WTC11 (cell line): Measurements from ENCODE around the gene KPRP. TPM values are rescaled to one million over a fixed set of nuclear protein-coding genes. Genes with fewer than 3 reads are reported as not detected.

ENCODE experiments used
- ATAC-seq: fragments of 200-7000 bp; cut with Tn5 transposase; 2 replicates; pipeline ENCODE4 v1.10.0; 2021; ENCODE audit warnings: mild to moderate bottlenecking, moderate library complexity
- CTCF ChIA-PET: fragments of 300-600 bp; sonication (Branson Sonifier 250); formaldehyde crosslinking; loops from one replicate; lab custom pipeline; 2021; ENCODE audit warnings: antibody characterized with exemption; lab: Charles Lee
- POLR2A ChIA-PET: fragments of 350-600 bp; sonication (Branson Sonifier 250); formaldehyde crosslinking; loops from one replicate; lab custom pipeline; 2021; ENCODE audit warnings: antibody characterized with exemption; lab: Charles Lee
- DNase-seq: peaks from one replicate; pipeline ENCODE4 v3.0.0; 2021; ENCODE audit warnings: low spot score
- H3K27ac Mint-ChIP-seq: 2 replicates; pipeline ENCODE4 v1.8.0; 2021; ENCODE audit warnings: mixed read lengths
- H3K27me3 Mint-ChIP-seq: 2 replicates; pipeline ENCODE4 v1.8.0; 2021; ENCODE audit warnings: low read depth, mild to moderate bottlenecking, moderate library complexity, mixed read lengths
- H3K36me3 Mint-ChIP-seq: 2 replicates; pipeline ENCODE4 v1.8.0; 2021; ENCODE audit warnings: mixed read lengths
- H3K4me1 Mint-ChIP-seq: 2 replicates; pipeline ENCODE4 v1.8.0; 2022; ENCODE audit warnings: mixed read lengths
- H3K4me3 Mint-ChIP-seq: 2 replicates; pipeline ENCODE4 v1.8.0; 2021; ENCODE audit warnings: mild to moderate bottlenecking, moderate library complexity, mixed read lengths
- H3K9me3 Mint-ChIP-seq: 2 replicates; pipeline ENCODE4 v1.8.0; 2021; ENCODE audit warnings: mixed read lengths
- ATF6 ChIP-seq: sonication (generic); formaldehyde crosslinking; IDR thresholded peaks from 2 replicates; pipeline ENCODE4 v1.8.1; 2023; ENCODE audit warnings: mild to moderate bottlenecking, missing genetic modification reagents
- ETV6 ChIP-seq: sonication (generic); formaldehyde crosslinking; IDR thresholded peaks from 2 replicates; pipeline ENCODE4 v1.8.1; 2022; ENCODE audit warnings: mild to moderate bottlenecking, missing genetic modification reagents
- GTF2I ChIP-seq: fragments of 250-450 bp; sonication (Bioruptor Pico); conservative IDR thresholded peaks from 2 replicates; pipeline ENCODE4 v1.4.0; 2021; ENCODE audit warnings: mild to moderate bottlenecking
- HMGA2 ChIP-seq: fragments of 250-450 bp; sonication (Bioruptor Pico); IDR thresholded peaks from 2 replicates; pipeline ENCODE4 v1.4.0; 2021; ENCODE audit warnings: mild to moderate bottlenecking, moderate library complexity
- NFATC4 ChIP-seq: fragments of 250-450 bp; sonication (Bioruptor Pico); IDR thresholded peaks from 2 replicates; pipeline ENCODE4 v1.9.0; 2021; ENCODE audit warnings: mild to moderate bottlenecking
- NR2C2 ChIP-seq: sonication (generic); formaldehyde crosslinking; IDR thresholded peaks from 2 replicates; pipeline ENCODE4 v1.8.0; 2022; ENCODE audit warnings: mild to moderate bottlenecking, missing genetic modification reagents
- PRRX2 ChIP-seq: fragments of 250-450 bp; sonication (Bioruptor Pico); IDR thresholded peaks from 2 replicates; pipeline ENCODE4 v1.8.0; 2021; ENCODE audit warnings: mild to moderate bottlenecking
- SOX15 ChIP-seq: fragments of 250-450 bp; sonication (Bioruptor Pico); IDR thresholded peaks from 2 replicates; pipeline ENCODE4 v1.9.0; 2021; ENCODE audit warnings: mild to moderate bottlenecking
- TEAD1 ChIP-seq: sonication (generic); formaldehyde crosslinking; IDR thresholded peaks from 2 replicates; pipeline ENCODE4 v1.8.0; 2022; ENCODE audit warnings: mild to moderate bottlenecking, missing genetic modification reagents
- TEAD4 ChIP-seq: sonication (generic); formaldehyde crosslinking; IDR thresholded peaks from 2 replicates; pipeline ENCODE4 v1.8.0; 2022; ENCODE audit warnings: mild to moderate bottlenecking, missing genetic modification reagents
- USF1 ChIP-seq: sonication (generic); formaldehyde crosslinking; IDR thresholded peaks from 2 replicates; pipeline ENCODE4 v1.8.0; 2022; ENCODE audit warnings: mild to moderate bottlenecking, missing genetic modification reagents
- total RNA-seq: library from RNA; stranded (reverse); gene quantifications from 3 replicates; pipeline ENCODE4 v1.2.3, GENCODE V29; 2021
- TF ChIP-seq, protein P1 (sequence below): sonication (generic); formaldehyde crosslinking; IDR thresholded peaks from 2 replicates; pipeline ENCODE4 v1.8.1; 2022; ENCODE audit warnings: mild to moderate bottlenecking, missing genetic modification reagents, moderate library complexity, borderline replicate concordance
- TF ChIP-seq, protein P2 (sequence below): sonication (generic); formaldehyde crosslinking; IDR thresholded peaks from 2 replicates; pipeline ENCODE4 v1.8.1; 2022; ENCODE audit warnings: mild to moderate bottlenecking, moderate library complexity, missing genetic modification reagents
- TF ChIP-seq, protein P3 (sequence below): sonication (generic); formaldehyde crosslinking; IDR thresholded peaks from 2 replicates; pipeline ENCODE4 v1.8.1; 2023; ENCODE audit warnings: mild to moderate bottlenecking, missing genetic modification reagents, moderate library complexity
- TF ChIP-seq, protein P4 (sequence below): sonication (generic); formaldehyde crosslinking; IDR thresholded peaks from 2 replicates; pipeline ENCODE4 v1.8.1; 2022; ENCODE audit warnings: missing genetic modification reagents, borderline replicate concordance

KPRP gene
- total RNA-seq, 1 experiment from 2014 or later, result not detected

- no peak for TF ChIP-seq ATF6 (CRISPR knock-in tag)
- TF ChIP-seq, protein P1, sequence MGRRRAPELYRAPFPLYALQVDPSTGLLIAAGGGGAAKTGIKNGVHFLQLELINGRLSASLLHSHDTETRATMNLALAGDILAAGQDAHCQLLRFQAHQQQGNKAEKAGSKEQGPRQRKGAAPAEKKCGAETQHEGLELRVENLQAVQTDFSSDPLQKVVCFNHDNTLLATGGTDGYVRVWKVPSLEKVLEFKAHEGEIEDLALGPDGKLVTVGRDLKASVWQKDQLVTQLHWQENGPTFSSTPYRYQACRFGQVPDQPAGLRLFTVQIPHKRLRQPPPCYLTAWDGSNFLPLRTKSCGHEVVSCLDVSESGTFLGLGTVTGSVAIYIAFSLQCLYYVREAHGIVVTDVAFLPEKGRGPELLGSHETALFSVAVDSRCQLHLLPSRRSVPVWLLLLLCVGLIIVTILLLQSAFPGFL, result no peak
- TF ChIP-seq GTF2I, result no peak
Measured at GRCh38 chr1:152770411-152770810, 12.6 kb downstream of the KPRP start (continued).

- POLR2A ChIA-PET, result no interaction called here
- CTCF ChIA-PET, result no interaction called here
- H3K4me3 Mint-ChIP-seq, result no peak within 1 kb of the TSS
- H3K27ac Mint-ChIP-seq, result no peak within 1 kb of the TSS
- TF ChIP-seq HMGA2 (CRISPR knock-in tag) (no peak), ETV6 (CRISPR knock-in tag) (no peak), SOX15 (CRISPR knock-in tag) (no peak), NR2C2 (CRISPR knock-in tag) (no peak), TEAD4 (no peak), USF1 (CRISPR knock-in tag) (no peak), TEAD1 (CRISPR knock-in tag) (no peak), NFATC4 (CRISPR knock-in tag) (no peak)
- TF ChIP-seq, protein P2, sequence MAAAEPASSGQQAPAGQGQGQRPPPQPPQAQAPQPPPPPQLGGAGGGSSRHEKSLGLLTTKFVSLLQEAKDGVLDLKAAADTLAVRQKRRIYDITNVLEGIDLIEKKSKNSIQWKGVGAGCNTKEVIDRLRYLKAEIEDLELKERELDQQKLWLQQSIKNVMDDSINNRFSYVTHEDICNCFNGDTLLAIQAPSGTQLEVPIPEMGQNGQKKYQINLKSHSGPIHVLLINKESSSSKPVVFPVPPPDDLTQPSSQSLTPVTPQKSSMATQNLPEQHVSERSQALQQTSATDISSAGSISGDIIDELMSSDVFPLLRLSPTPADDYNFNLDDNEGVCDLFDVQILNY, result no peak
- TF ChIP-seq, protein P3, sequence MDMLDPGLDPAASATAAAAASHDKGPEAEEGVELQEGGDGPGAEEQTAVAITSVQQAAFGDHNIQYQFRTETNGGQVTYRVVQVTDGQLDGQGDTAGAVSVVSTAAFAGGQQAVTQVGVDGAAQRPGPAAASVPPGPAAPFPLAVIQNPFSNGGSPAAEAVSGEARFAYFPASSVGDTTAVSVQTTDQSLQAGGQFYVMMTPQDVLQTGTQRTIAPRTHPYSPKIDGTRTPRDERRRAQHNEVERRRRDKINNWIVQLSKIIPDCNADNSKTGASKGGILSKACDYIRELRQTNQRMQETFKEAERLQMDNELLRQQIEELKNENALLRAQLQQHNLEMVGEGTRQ (CRISPR knock-in tag), result no peak
- TF ChIP-seq, protein P4, sequence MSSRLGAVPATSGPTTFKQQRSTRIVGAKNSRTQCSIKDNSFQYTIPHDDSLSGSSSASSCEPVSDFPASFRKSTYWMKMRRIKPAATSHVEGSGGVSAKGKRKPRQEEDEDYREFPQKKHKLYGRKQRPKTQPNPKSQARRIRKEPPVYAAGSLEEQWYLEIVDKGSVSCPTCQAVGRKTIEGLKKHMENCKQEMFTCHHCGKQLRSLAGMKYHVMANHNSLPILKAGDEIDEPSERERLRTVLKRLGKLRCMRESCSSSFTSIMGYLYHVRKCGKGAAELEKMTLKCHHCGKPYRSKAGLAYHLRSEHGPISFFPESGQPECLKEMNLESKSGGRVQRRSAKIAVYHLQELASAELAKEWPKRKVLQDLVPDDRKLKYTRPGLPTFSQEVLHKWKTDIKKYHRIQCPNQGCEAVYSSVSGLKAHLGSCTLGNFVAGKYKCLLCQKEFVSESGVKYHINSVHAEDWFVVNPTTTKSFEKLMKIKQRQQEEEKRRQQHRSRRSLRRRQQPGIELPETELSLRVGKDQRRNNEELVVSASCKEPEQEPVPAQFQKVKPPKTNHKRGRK (CRISPR knock-in tag), result no peak
- no peaks in the 10 kb centered on the region for H3K4me1 Mint-ChIP-seq
- no peak for DNase-seq
- no peak for ATAC-seq
- H3K36me3 Mint-ChIP-seq, result peaks cover 70% of the 10 kb centered on the region
- peaks cover 23% of the 10 kb centered on the region for H3K27me3 Mint-ChIP-seq
- peaks cover 86% of the 10 kb centered on the region for H3K9me3 Mint-ChIP-seq
Measured at GRCh38 chr1:152774875-152775274, 17.1 kb downstream of the KPRP start, which contains the start of gene LCE1F. LCE1F (plus strand) TSS chr1:152775140; CDS start chr1:152776372, 1,232 bp downstream.

DNA sequence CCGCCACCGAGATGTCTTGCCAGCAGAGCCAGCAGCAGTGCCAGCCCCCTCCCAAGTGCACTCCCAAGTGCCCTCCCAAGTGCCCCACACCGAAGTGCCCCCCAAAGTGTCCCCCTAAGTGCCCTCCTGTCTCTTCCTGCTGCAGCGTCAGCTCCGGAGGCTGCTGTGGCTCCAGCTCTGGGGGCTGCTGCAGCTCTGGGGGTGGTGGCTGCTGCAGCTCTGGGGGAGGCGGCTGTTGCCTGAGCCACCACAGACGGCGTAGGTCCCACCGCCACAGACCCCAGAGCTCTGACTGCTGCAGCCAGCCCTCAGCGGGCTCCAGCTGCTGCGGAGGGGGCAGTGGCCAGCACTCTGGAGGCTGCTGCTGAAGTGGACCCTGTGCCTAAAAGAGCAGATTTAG, 18.5 kb downstream of the KPRP start:
- no peak for DNase-seq
- ATAC-seq, result no peak
- H3K4me3 Mint-ChIP-seq, result no peak overlapping the region
- CTCF ChIA-PET, result no interaction called here
- H3K9me3 Mint-ChIP-seq, result peaks cover 80% of the 10 kb centered on the region
- H3K27me3 Mint-ChIP-seq, result peaks cover 25% of the 10 kb centered on the region
- POLR2A ChIA-PET, result no interaction called here
- no peak overlapping the region for H3K27ac Mint-ChIP-seq
- TF ChIP-seq PRRX2, result no peak
- no peaks in the 10 kb centered on the region for H3K4me1 Mint-ChIP-seq
- peaks cover 64% of the 10 kb centered on the region for H3K36me3 Mint-ChIP-seq
